Right ventricle myocardium inferior (tissue), 1 donor: ENCODE results near the gene KRT1. TPM values are rescaled to one million over a fixed set of nuclear protein-coding genes. Genes with fewer than 3 reads are reported as not detected.

Experiments used
- ATAC-seq: fragments of 200-7000 bp; cut with Tn5 transposase; one replicate; pipeline ENCODE4 v1.9.1; 2020; ENCODE audit warnings: mild to moderate bottlenecking, moderate library complexity
- DNase-seq: peaks from one replicate; pipeline ENCODE4 v3.0.0; 2021; ENCODE audit errors: missing footprints
- intact Hi-C: fragments of 100-400 bp; cut with DNase I; formaldehyde crosslinking; loops from one replicate; pipeline ENCODE4 v1.11.0; 2022
- total RNA-seq: library from RNA; stranded (reverse); fragmentation: NEBNext Ultra II Directional; extraction: Animal tissue kit (Norgen Biotek cat#: 25700); gene quantifications from one replicate; pipeline ENCODE4 v1.2.1, GENCODE V29; 2021
- donor health status: DM: no; HTN: yes; CAD: no; lungs with severe emphysema.

KRT1 gene
- total RNA-seq, 1 donor from 2014 or later, result not detected

GRCh38 chr12:52629281-52630007, 50.8 kb downstream of the KRT1 start:
- intact Hi-C loops, result no loop called here
- ATAC-seq (no peak), DNase-seq (no peak)

GRCh38 chr12:52628841-52629240, 51.4 kb downstream of the KRT1 start:
- intact Hi-C loops, result no loop called here
- DNase-seq (no peak), ATAC-seq (no peak)

GRCh38 chr12:52628111-52628507, 52.1 kb downstream of the KRT1 start:
- ATAC-seq, result no peak
- no peak for DNase-seq
- intact Hi-C loops, result no loop called here

GRCh38 chr12:52627395-52628110, 52.7 kb downstream of the KRT1 start:
- ATAC-seq (no peak), DNase-seq (no peak)
- intact Hi-C loops, result no loop called here

Other genes with a start within 250 kb of the KRT1 start
- not detected for gene KRT75, start 246.0 kb downstream of the KRT1 start, total RNA-seq
- not detected for gene KRT6B, start 228.3 kb downstream of the KRT1 start, total RNA-seq
- not detected for gene KRT6C, start 206.6 kb downstream of the KRT1 start, total RNA-seq
- gene KRT6A, start 187.2 kb downstream of the KRT1 start, total RNA-seq, result 0.16 TPM
- gene KRT5, start 160.0 kb downstream of the KRT1 start, total RNA-seq, result 0.16 TPM
- not detected for gene KRT71, start 127.3 kb downstream of the KRT1 start, total RNA-seq
- not detected for gene KRT74, start 106.6 kb downstream of the KRT1 start, total RNA-seq
- not detected for gene KRT72, start 78.9 kb downstream of the KRT1 start, total RNA-seq
- gene KRT73, start 61.8 kb downstream of the KRT1 start, total RNA-seq, result not detected
- not detected for gene KRT2, start 28.2 kb downstream of the KRT1 start, total RNA-seq
- not detected for gene KRT77, start 23.1 kb upstream of the KRT1 start, total RNA-seq
- not detected for gene KRT76, start 96.9 kb upstream of the KRT1 start, total RNA-seq
- gene KRT3, start 115.7 kb upstream of the KRT1 start, total RNA-seq, result not detected
- not detected for gene KRT4, start 133.7 kb upstream of the KRT1 start, total RNA-seq
- gene KRT79, start 153.9 kb upstream of the KRT1 start, total RNA-seq, result not detected
- gene KRT78, start 168.6 kb upstream of the KRT1 start, total RNA-seq, result not detected
- gene KRT8, start 224.7 kb upstream of the KRT1 start, total RNA-seq, result 117 TPM